ENCODE data around the gene RGL2.

DNA sequence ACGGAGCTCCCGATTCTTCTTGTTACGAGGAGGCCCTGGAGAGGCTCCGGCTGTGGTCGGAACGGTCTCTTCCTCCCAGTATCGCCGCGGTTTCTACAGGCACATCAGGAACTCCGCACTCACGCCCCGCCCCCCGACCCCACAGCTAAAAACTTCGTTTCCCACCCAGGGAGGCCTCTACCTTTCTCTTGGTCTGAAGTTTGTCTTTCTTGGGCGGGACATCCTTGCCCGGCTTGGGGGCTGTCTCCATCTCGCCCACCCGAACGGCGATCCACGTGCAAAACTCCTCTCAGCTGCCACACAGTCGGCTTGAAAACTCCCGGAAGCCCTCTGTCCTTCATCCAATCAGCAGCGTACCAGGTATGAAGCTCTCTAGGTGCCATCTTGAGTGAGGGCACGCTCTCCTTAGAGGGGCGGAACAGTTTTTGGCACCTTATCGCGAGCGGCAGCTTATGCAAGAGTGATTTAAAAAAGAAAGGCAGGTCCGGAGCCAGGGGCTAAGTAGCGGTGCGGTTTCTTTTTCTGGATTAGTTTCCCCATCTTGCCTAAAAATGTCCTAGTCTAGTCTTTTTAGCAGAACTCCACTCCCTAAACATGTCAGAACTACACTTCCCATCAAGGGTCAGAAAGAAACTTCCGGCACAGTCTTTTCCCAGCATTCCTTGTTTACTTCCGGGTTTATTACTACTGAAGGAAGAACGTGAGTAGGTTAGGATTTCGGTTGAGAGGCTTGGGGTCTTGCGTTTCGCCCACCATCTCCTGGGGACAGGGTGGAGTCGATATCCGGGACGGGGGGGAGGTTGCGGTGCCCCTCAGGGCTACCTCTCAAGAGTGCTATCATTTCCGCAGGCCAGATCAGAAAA, 9.6 kb downstream of the RGL2 start, which contains the start of the genes PFDN6 and WDR46:
- TF ChIP-seq, protein P1, sequence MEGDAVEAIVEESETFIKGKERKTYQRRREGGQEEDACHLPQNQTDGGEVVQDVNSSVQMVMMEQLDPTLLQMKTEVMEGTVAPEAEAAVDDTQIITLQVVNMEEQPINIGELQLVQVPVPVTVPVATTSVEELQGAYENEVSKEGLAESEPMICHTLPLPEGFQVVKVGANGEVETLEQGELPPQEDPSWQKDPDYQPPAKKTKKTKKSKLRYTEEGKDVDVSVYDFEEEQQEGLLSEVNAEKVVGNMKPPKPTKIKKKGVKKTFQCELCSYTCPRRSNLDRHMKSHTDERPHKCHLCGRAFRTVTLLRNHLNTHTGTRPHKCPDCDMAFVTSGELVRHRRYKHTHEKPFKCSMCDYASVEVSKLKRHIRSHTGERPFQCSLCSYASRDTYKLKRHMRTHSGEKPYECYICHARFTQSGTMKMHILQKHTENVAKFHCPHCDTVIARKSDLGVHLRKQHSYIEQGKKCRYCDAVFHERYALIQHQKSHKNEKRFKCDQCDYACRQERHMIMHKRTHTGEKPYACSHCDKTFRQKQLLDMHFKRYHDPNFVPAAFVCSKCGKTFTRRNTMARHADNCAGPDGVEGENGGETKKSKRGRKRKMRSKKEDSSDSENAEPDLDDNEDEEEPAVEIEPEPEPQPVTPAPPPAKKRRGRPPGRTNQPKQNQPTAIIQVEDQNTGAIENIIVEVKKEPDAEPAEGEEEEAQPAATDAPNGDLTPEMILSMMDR (IDR thresholded peaks at IDR 0.05; ENCODE audit: insufficient read depth, low read length), result no peak
- TF ChIP-seq POLR2AphosphoS5 (IDR thresholded peaks at IDR 0.05; ENCODE audit: low read depth) (peak; percentile 14; the same call in 1 of the 2 replicates), SPI1 (IDR thresholded peaks at IDR 0.05; ENCODE audit: borderline replicate concordance, low read depth) (peak; percentile 47; the same call in 1 of the 2 replicates)
